IMR-90 (cell line): ENCODE data around the gene STOX2.

ENCODE experiments used
- CEBPB ChIP-seq: IDR thresholded peaks from 2 replicates; pipeline ENCODE4 v1.6.1; 2012; ENCODE audit warnings: low read depth, low read length, improper control_type of control experiment
- MAZ ChIP-seq: IDR thresholded peaks from 2 replicates; pipeline ENCODE4 v1.6.1; 2012; ENCODE audit warnings: low read depth, mild to moderate bottlenecking, low read length, improper control_type of control experiment, moderate library complexity, borderline replicate concordance
- POLR2A ChIP-seq: IDR thresholded peaks from 2 replicates; pipeline ENCODE4 v1.6.1; 2012; ENCODE audit warnings: mild to moderate bottlenecking, low read depth, low read length
- RCOR1 ChIP-seq: IDR thresholded peaks from 2 replicates; pipeline ENCODE4 v1.6.1; 2012; ENCODE audit warnings: mild to moderate bottlenecking, low read length, improper control_type of control experiment; ENCODE audit not compliant: insufficient replicate concordance
- RFX5 ChIP-seq: IDR thresholded peaks from 2 replicates; pipeline ENCODE4 v1.8.0; 2012; ENCODE audit warnings: low read depth, mild to moderate bottlenecking, low read length, moderate library complexity
- SMC3 ChIP-seq: fragments of 150-350 bp; IDR thresholded peaks from 2 replicates; pipeline ENCODE4 v1.6.1; 2016; ENCODE audit warnings: low read depth, mild to moderate bottlenecking, antibody characterized with exemption, low read length, moderate library complexity
- TF ChIP-seq, protein P1 (sequence below): conservative IDR thresholded peaks from 2 replicates; pipeline ENCODE4 v1.5.1; 2012; ENCODE audit warnings: mild to moderate bottlenecking, low read depth, low read length, improper control_type of control experiment

DNA sequence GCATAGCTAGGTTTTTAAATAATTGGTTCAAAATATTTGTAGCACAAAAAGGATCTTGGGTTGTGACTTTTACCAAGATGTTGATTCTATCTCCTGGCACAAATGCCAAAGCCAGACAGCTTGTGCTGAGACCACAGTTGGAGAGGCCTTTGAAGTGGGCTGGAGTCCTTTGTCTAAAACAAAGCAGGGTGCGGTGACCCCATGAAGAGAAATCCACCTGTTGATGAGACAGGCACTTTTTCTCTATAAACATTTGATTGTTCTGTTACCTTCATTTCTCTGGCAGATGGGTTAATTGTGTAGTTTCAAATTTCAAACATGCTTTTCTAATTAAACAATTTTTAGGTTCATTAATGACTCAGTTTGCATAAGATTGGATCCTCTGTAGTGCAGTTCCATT, 56.7 kb downstream of the STOX2 start:
- TF ChIP-seq, protein P1, sequence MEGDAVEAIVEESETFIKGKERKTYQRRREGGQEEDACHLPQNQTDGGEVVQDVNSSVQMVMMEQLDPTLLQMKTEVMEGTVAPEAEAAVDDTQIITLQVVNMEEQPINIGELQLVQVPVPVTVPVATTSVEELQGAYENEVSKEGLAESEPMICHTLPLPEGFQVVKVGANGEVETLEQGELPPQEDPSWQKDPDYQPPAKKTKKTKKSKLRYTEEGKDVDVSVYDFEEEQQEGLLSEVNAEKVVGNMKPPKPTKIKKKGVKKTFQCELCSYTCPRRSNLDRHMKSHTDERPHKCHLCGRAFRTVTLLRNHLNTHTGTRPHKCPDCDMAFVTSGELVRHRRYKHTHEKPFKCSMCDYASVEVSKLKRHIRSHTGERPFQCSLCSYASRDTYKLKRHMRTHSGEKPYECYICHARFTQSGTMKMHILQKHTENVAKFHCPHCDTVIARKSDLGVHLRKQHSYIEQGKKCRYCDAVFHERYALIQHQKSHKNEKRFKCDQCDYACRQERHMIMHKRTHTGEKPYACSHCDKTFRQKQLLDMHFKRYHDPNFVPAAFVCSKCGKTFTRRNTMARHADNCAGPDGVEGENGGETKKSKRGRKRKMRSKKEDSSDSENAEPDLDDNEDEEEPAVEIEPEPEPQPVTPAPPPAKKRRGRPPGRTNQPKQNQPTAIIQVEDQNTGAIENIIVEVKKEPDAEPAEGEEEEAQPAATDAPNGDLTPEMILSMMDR = no peak
- TF ChIP-seq MAZ (no peak), SMC3 (no peak), RFX5 (no peak), RCOR1 (no peak), CEBPB (no peak), POLR2A (no peak)
